HEK293 (cell line): ENCODE data around the gene AGAP1.
A peak's percentile ranks its signal among the peaks of the same experiment; 100 is the strongest.

Experiments used
- CTCF ChIA-PET: fragments of 350-600 bp; formaldehyde crosslinking; extraction: SDS; loops from one replicate; lab custom pipeline; 2021; ENCODE audit warnings: antibody characterized with exemption; lab: Yijun Ruan, JAX
- POLR2A ChIA-PET: fragments of 300-600 bp; formaldehyde crosslinking; extraction: SDS; loops from one replicate; lab custom pipeline; 2020; ENCODE audit warnings: antibody characterized with exemption, inconsistent platforms; lab: Yijun Ruan, JAX
- H3K27ac ChIP-seq: fragments of 200-500 bp; sonication (Bioruptor generic); 2 replicates; pipeline ENCODE4 v1.5.1; 2014; ENCODE audit warnings: low read depth, low read length, control low read depth, inconsistent platforms; ENCODE audit errors: extremely low read depth
- H3K36me3 ChIP-seq, 2 experiments: fragments of 200-500 bp in 1 of 2; sonication (Bioruptor generic) in 1 of 2; 1 replicate in 1 of 2; 2 replicates in 1 of 2; pipeline ENCODE4 v1.5.1; 2014 to 2017; ENCODE audit warnings: inconsistent platforms in 2 of 2, low read length in 2 of 2; ENCODE audit not compliant: control insufficient read depth in 2 of 2, insufficient read depth in 1 of 2
- H3K4me1 ChIP-seq: fragments of 200-500 bp; sonication (Bioruptor generic); 2 replicates; pipeline ENCODE4 v1.5.1; 2014; ENCODE audit warnings: mild to moderate bottlenecking, low read length, inconsistent platforms; ENCODE audit not compliant: control insufficient read depth, insufficient read depth
- H3K4me3 ChIP-seq: 2 replicates; pipeline ENCODE4 v1.5.1; 2011; ENCODE audit warnings: low read depth, mild to moderate bottlenecking, control low read depth, low read length, moderate library complexity
- H3K9me3 ChIP-seq: fragments of 200-500 bp; sonication (Bioruptor generic); 2 replicates; pipeline ENCODE4 v1.5.1; 2014; ENCODE audit warnings: low read depth, low read length, inconsistent platforms; ENCODE audit not compliant: control insufficient read depth, insufficient read depth
- GLI4 ChIP-seq: fragments of 450-650 bp; formaldehyde crosslinking; IDR thresholded peaks from 2 replicates; pipeline ENCODE4 v1.5.1; 2016; ENCODE audit warnings: missing biosample characterization, missing genetic modification characterization
- PRDM6 ChIP-seq: fragments of 450-650 bp; formaldehyde crosslinking; IDR thresholded peaks from 2 replicates; pipeline ENCODE4 v1.5.1; 2017; ENCODE audit warnings: missing biosample characterization, missing genetic modification characterization
- WT1 ChIP-seq: fragments of 450-650 bp; formaldehyde crosslinking; IDR thresholded peaks from 2 replicates; pipeline ENCODE4 v1.5.1; 2016; ENCODE audit warnings: missing biosample characterization, missing genetic modification characterization
- ZBTB1 ChIP-seq: fragments of 450-650 bp; formaldehyde crosslinking; IDR thresholded peaks from 2 replicates; pipeline ENCODE4 v1.5.1; 2016; ENCODE audit warnings: missing biosample characterization, missing genetic modification characterization
- ZBTB44 ChIP-seq: fragments of 450-650 bp; IDR thresholded peaks from 2 replicates; pipeline ENCODE4 v1.5.1; 2018; ENCODE audit warnings: missing biosample characterization, mild to moderate bottlenecking, missing genetic modification characterization
- ZFP41 ChIP-seq: fragments of 450-650 bp; formaldehyde crosslinking; IDR thresholded peaks from 2 replicates; pipeline ENCODE4 v1.5.1; 2016; ENCODE audit warnings: missing biosample characterization, missing genetic modification characterization, borderline replicate concordance
- ZNF174 ChIP-seq: fragments of 450-650 bp; formaldehyde crosslinking; IDR thresholded peaks from 2 replicates; pipeline ENCODE4 v1.5.0; 2017; ENCODE audit warnings: missing biosample characterization, mild to moderate bottlenecking, missing genetic modification characterization
- ZNF248 ChIP-seq: fragments of 450-650 bp; formaldehyde crosslinking; IDR thresholded peaks from 2 replicates; pipeline ENCODE4 v1.5.1; 2017; ENCODE audit warnings: missing biosample characterization, missing genetic modification characterization
- ZNF341 ChIP-seq: fragments of 450-650 bp; formaldehyde crosslinking; IDR thresholded peaks from 2 replicates; pipeline ENCODE4; 2016; ENCODE audit warnings: low read depth, missing biosample characterization, missing genetic modification characterization
- ZNF449 ChIP-seq: fragments of 450-650 bp; formaldehyde crosslinking; IDR thresholded peaks from 2 replicates; pipeline ENCODE4 v1.5.1; 2017; ENCODE audit warnings: missing biosample characterization, mild to moderate bottlenecking, missing genetic modification characterization, moderate library complexity
- ZNF670 ChIP-seq: fragments of 450-650 bp; formaldehyde crosslinking; IDR thresholded peaks from 2 replicates; pipeline ENCODE4 v1.5.1; 2016; ENCODE audit warnings: missing biosample characterization, missing genetic modification characterization, low read depth
- ZNF777 ChIP-seq: fragments of 450-650 bp; formaldehyde crosslinking; IDR thresholded peaks from 2 replicates; pipeline ENCODE4 v1.5.1; 2017; ENCODE audit warnings: missing biosample characterization, missing genetic modification characterization, borderline replicate concordance
- ZSCAN5A ChIP-seq: fragments of 450-650 bp; formaldehyde crosslinking; IDR thresholded peaks from 2 replicates; pipeline ENCODE4 v1.5.1; 2016; ENCODE audit warnings: missing biosample characterization, missing genetic modification characterization

The AGAP1 gene

GRCh38 chr2:235561450-235561849 lies 67.6 kb downstream of the AGAP1 start:
- TF ChIP-seq ZNF449 (no peak), ZFP41 (tag by site-specific recombination) (no peak), ZNF174 (no peak), ZNF670 (tag by site-specific recombination) (no peak), GLI4 (no peak), ZNF777 (tag by site-specific recombination) (no peak), WT1 (peak; percentile 67), ZNF248 (tag by site-specific recombination) (no peak), PRDM6 (tag by site-specific recombination) (peak; percentile 78)
- Histone ChIP-seq H3K4me1 (peaks cover 17% of the 10 kb centered on the region), H3K9me3 (no peaks in the 10 kb centered on the region), H3K27ac (no peak overlapping the region), H3K4me3 (no peak overlapping the region), H3K36me3 (no peaks in the 10 kb centered on the region; a peak in 1 of 3 replicates)
- ChIA-PET POLR2A (no interaction called here), CTCF (interaction anchor here (0.7 kb wide), 1 partner anchor 1643 kb away, joined by 3 read pairs; no protein-coding TSS in a partner anchor)

GRCh38 chr2:235562065-235562747 lies 68.4 kb downstream of the AGAP1 start:
- CTCF ChIA-PET = interaction anchor here (0.6 kb wide), 1 partner anchor 461 kb away, joined by 7 read pairs; no protein-coding TSS in a partner anchor
- no peaks in the 10 kb centered on the region for H3K9me3 ChIP-seq
- TF ChIP-seq ZNF341 (tag by site-specific recombination) (no peak), ZSCAN5A (tag by site-specific recombination) (no peak), ZBTB1 (tag by site-specific recombination) (no peak)
- TF ChIP-seq, all 188 proteins: peak for 0
- no peaks in the 10 kb centered on the region; a peak in 1 of 3 replicates for H3K36me3 ChIP-seq
- H3K4me3 ChIP-seq = no peak overlapping the region
- H3K4me1 ChIP-seq = peaks cover 17% of the 10 kb centered on the region
- POLR2A ChIA-PET = no interaction called here
- H3K27ac ChIP-seq = no peak overlapping the region

GRCh38 chr2:235563056-235563910 lies 69.4 kb downstream of the AGAP1 start:
- H3K36me3 ChIP-seq = peaks cover 0 to 1% of the 10 kb centered on the region in 2 experiments; a peak in 2 of 3 replicates
- no peak for TF ChIP-seq ZBTB44 (tag by site-specific recombination)
- ChIA-PET POLR2A (no interaction called here), CTCF (interaction anchor here (0.5 to 0.7 kb wide), 4 partner anchors 12 to 463 kb away, joined by 3 to 8 read pairs (median 5); no protein-coding TSS in a partner anchor)
- H3K4me1 ChIP-seq = peaks cover 17% of the 10 kb centered on the region
- no peaks in the 10 kb centered on the region for H3K9me3 ChIP-seq
- no peak overlapping the region for H3K4me3 ChIP-seq
- H3K27ac ChIP-seq = no peak overlapping the region
